Ovary (tissue), 9 donors: ENCODE measurements around the gene FOXP1. TPM values are rescaled to one million over a fixed set of nuclear protein-coding genes. Genes with fewer than 3 reads are reported as not detected.

Experiments used
- DNase-seq, 5 donors: peaks; one replicate each; pipeline ENCODE4 v3.0.0-alpha.2; 2019 to 2020
- H3K27ac ChIP-seq, 2 donors: fragments of 200-600 bp; one replicate each; pipeline versions ENCODE4 v1.5.1 to v1.8.0; 2019 to 2022
- H3K27me3 ChIP-seq: fragments of 200-600 bp; one replicate; pipeline ENCODE4 v1.8.0; 2022
- H3K36me3 ChIP-seq: fragments of 200-600 bp; sonication (generic); one replicate; pipeline ENCODE4 v1.5.1; 2019
- H3K4me1 ChIP-seq: one replicate; pipeline ENCODE4 v1.8.1; 2013; ENCODE audit warnings: mild to moderate bottlenecking, moderate library complexity; ENCODE audit not compliant: insufficient read depth
- H3K4me3 ChIP-seq: fragments of 200-600 bp; sonication (generic); one replicate; pipeline ENCODE4 v1.5.1; 2017
- H3K9me3 ChIP-seq, 2 donors: fragments of 200-600 bp in 1 of 2; sonication (generic) in 1 of 2; one replicate each; pipeline versions ENCODE4 v1.5.1 to v1.8.1; 2013 to 2019; ENCODE audit warnings: mild to moderate bottlenecking in 1 of 2, moderate library complexity in 1 of 2
- EP300 ChIP-seq: sonication (generic); formaldehyde crosslinking; IDR thresholded peaks from one replicate; pipeline ENCODE4 v1.6.1; 2017; ENCODE audit warnings: antibody characterized with exemption
- POLR2A ChIP-seq: fragments of 450-650 bp; IDR thresholded peaks from one replicate; pipeline ENCODE4 v1.6.1; 2017; ENCODE audit warnings: antibody characterized with exemption, mild to moderate bottlenecking, moderate library complexity
- WGBS, 3 donors: extraction: QIAGEN DNeasy Blood & Tissue Kit in 1 of 3; methylation state at CpG; one replicate each; pipeline versions ENCODE4 v1.1.5 to v1.1.7; 2013 to 2017; 5-methylcytosine and 5-hydroxymethylcytosine counted together
- intact Hi-C, 4 donors: fragments of 100-400 bp; cut with DNase I; formaldehyde crosslinking; loops; one replicate each; pipeline versions ENCODE4 v1.11.0 to v1.15.1; 2022 to 2023
- polyA plus RNA-seq, 2 donors: library from polyadenylated mRNA; stranded (reverse); fragments of 200-250 nt in 1 of 2; fragments of 350-450 nt in 1 of 2; fragmentation: Illumina TruSeq in 1 of 2; extraction: RNeasy Lipid Tissue Mini Kit (QIAGEN cat#74804) in 1 of 2; gene quantifications; one replicate each; pipeline ENCODE4 v1.2.3, GENCODE V29; 2013 to 2014
- total RNA-seq, 7 donors: library from RNA; depleted of rRNA in 2 of 7; stranded (reverse); fragments of >200 nt in 2 of 7; fragmentation: NEBNext Ultra II Directional in 3 of 7; extraction: Animal tissue kit (Norgen Biotek cat#: 25700) in 3 of 7; gene quantifications; one replicate each; pipeline versions ENCODE4 v1.1.0 to v1.2.4, GENCODE V29; 2016 to 2023
- TF ChIP-seq, protein P1 (sequence below), 3 donors: fragments of 450-650 bp in 2 of 3; fragments of 200-600 bp in 1 of 3; IDR thresholded peaks; one replicate each; pipeline versions ENCODE4 v1.5.1 to v1.8.0; 2016 to 2022; ENCODE audit warnings: antibody characterized with exemption in 3 of 3, mild to moderate bottlenecking in 1 of 3
- donor health status: DM: no; HTN: no; CAD: no; lungs with moderate emphysema.
- donor health status: DM: no; HTN: no; CAD: no.
- donor health status: Bipolar disorder and iron deficiency.
- donor health status: DM: yes; HTN: yes; CAD: no.
- donor health status: DM: no; HTN: no; CAD: no.
- donor health status: DM: yes; HTN: yes; CAD: no.

Gene FOXP1
- total and polyA plus RNA-seq, 9 donors = 31.7 to 126 (median 114) TPM

DNA sequence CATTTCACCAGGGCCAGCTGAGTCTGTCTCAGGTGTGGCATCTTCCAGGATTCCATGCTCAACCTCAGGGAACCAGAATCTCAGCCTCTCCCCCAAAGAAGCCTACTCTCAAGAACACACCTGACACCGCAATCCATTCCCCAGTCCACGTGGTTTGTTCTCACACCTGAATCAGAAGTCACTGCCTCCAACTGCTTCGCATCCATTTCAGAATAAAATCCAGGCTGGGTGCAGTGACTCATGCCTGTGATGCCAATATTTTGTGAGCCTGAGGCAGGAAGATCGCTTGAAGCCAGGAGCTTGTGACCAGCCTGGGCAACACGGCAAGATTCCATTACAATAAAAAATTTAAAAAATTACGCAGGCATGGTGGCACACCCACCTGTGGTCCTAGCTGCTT is 212.2 kb downstream of the FOXP1 start:
- intact Hi-C loops = no loop called here
- no peak for TF ChIP-seq POLR2A
- no peak for TF ChIP-seq EP300
- TF ChIP-seq, protein P1, sequence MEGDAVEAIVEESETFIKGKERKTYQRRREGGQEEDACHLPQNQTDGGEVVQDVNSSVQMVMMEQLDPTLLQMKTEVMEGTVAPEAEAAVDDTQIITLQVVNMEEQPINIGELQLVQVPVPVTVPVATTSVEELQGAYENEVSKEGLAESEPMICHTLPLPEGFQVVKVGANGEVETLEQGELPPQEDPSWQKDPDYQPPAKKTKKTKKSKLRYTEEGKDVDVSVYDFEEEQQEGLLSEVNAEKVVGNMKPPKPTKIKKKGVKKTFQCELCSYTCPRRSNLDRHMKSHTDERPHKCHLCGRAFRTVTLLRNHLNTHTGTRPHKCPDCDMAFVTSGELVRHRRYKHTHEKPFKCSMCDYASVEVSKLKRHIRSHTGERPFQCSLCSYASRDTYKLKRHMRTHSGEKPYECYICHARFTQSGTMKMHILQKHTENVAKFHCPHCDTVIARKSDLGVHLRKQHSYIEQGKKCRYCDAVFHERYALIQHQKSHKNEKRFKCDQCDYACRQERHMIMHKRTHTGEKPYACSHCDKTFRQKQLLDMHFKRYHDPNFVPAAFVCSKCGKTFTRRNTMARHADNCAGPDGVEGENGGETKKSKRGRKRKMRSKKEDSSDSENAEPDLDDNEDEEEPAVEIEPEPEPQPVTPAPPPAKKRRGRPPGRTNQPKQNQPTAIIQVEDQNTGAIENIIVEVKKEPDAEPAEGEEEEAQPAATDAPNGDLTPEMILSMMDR (IDR thresholded peaks at IDR 0.05) = no peak
- Histone ChIP-seq H3K4me3 (no peak overlapping the region), H3K9me3 (no peaks in the 10 kb centered on the region), H3K27ac (no peak overlapping the region), H3K36me3 (no peaks in the 10 kb centered on the region), H3K27me3 (no peaks in the 10 kb centered on the region), H3K4me1 (peaks cover 7% of the 10 kb centered on the region)
- 95 to 97% (median 96%) methylated on average over 6 of the region's 6 CpGs for WGBS, 3 donors
- no peak for DNase-seq

DNA sequence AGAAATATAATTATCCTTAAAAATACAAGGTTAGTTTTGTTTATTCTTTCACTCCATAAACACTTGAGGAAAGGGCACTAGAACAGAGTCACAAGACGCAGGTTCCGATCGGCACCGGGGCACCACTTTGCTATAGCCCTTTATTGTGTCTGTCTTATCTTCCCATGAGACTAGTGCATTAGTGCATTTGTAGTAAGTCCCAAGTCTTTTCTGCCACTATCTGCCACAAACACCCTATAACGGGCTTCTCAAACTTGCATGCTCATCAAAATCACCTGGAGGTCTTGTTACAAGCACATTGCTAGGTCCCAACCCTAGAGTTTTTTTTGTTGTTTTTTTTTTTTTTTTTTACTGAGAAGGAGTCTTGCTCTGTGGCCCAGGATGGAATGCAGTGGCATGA is 213.1 kb downstream of the FOXP1 start:
- Histone ChIP-seq H3K36me3 (no peaks in the 10 kb centered on the region), H3K4me1 (peaks cover 7% of the 10 kb centered on the region), H3K27ac (peak overlapping the region in 1 of 2 donors; percentile 27), H3K9me3 (no peaks in the 10 kb centered on the region), H3K27me3 (no peaks in the 10 kb centered on the region), H3K4me3 (no peak overlapping the region)
- DNase-seq = no peak
- 45 to 72% (median 54%) methylated on average over 5 of the region's 5 CpGs for WGBS, 3 donors
- TF ChIP-seq, protein P1 (IDR thresholded peaks at IDR 0.05) = no peak
- TF ChIP-seq POLR2A (no peak), EP300 (no peak)
- intact Hi-C loops = no loop called here

DNA sequence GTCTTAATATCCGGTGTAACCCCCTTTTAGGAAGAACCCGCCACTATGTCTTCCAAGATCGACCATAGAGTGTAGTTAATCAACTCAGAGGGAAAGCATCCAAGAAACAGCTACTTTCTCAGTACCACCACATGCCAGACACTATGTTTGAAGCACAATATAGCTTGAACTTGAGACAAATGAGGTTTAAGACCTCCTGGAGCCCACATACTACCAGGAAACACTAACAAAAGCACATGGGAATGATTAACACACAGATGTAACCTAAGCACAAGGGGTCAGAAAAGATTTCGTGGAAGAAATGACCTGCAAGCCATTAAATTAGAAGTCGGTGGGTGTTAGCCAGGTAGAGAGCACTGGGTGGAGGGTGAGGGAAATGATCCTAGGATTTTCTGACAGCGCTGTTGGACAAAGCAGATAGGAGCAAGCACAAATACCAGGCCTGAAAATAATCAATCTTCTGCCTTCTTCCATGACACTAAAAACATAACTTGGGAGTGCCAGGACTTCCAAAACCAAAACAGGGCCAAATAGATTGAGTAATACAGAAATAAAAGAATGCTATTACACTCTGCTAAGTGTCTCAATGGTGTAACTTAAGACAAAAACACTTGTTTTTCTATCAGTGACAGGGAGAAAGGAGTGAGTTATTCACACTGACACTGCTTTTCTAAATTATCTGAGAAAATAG is 213.7 kb downstream of the FOXP1 start:
- no peak overlapping the region for H3K4me3 ChIP-seq
- no peaks in the 10 kb centered on the region for H3K36me3 ChIP-seq
- H3K27me3 ChIP-seq = no peaks in the 10 kb centered on the region
- H3K4me1 ChIP-seq = peaks cover 7% of the 10 kb centered on the region
- TF ChIP-seq, protein P1 (IDR thresholded peaks at IDR 0.05) = no peak
- TF ChIP-seq POLR2A (no peak), EP300 (no peak)
- 43 to 49% (median 48%) methylated on average over 6 of the region's 6 CpGs for WGBS, 3 donors
- intact Hi-C loops = no loop called here
- H3K9me3 ChIP-seq = no peaks in the 10 kb centered on the region
- no peak for DNase-seq
- H3K27ac ChIP-seq = peak overlapping the region in 1 of 2 donors; percentile 27

DNA sequence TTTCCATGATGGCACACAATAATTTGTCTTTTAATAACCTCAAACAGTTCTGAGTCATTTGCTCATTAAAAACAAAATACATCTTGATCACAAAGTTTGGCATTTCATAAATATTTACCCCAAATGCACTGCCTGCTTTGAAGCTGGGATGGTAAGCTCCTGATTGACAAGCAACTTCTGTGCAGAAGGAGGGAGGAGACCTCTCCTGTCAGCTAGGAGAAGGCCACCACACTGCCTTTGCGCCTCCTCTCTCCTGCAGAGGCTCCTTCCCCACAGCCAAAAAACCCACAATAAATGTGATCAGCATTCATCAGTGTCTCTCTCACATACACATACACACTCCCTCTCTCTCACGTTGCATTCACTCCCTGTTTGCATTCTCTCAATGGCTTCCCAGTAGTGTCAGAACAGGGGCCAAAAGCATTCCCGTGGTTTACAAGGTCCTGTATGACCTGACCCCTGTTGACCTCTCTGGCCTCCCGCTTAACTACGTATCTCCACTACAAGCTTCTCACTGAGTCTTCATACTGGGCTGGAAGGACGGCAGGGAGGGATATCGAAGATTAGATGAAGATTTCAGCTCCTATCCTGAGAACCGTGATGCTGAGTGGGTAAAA is 216.4 kb downstream of the FOXP1 start:
- no peak overlapping the region for H3K27ac ChIP-seq
- TF ChIP-seq POLR2A = no peak
- no peak for TF ChIP-seq EP300
- TF ChIP-seq, protein P1 (IDR thresholded peaks at IDR 0.05) = no peak
- H3K4me1 ChIP-seq = peaks cover 7% of the 10 kb centered on the region
- WGBS, 3 donors = 81 to 83% (median 81%) methylated on average over 8 of the region's 8 CpGs
- DNase-seq = no peak
- H3K9me3 ChIP-seq = no peaks in the 10 kb centered on the region
- intact Hi-C loops = no loop called here
- H3K27me3 ChIP-seq = no peaks in the 10 kb centered on the region
- H3K4me3 ChIP-seq = no peak overlapping the region
- no peaks in the 10 kb centered on the region for H3K36me3 ChIP-seq
